Thoracic aorta (tissue), 2 donors: Measurements from ENCODE around the gene AUNIP. TPM values are rescaled to one million over a fixed set of nuclear protein-coding genes. Genes with fewer than 3 reads are reported as not detected.

Experiments used
- ATAC-seq: fragments of 150-250 bp; one replicate; pipeline ENCODE4 v1.8.0; 2017; ENCODE audit warnings: low read depth; ENCODE audit not compliant: insufficient number of reproducible peaks, low FRiP score
- DNase-seq: peaks from one replicate; pipeline ENCODE4 v3.0.0-alpha.2; 2020; ENCODE audit warnings: low spot score
- H3K27ac ChIP-seq, 2 donors: fragments of 200-600 bp; sonication (generic); 1 replicate in 1 of 2; 2 replicates in 1 of 2; pipeline ENCODE4 v1.5.1; 2016; ENCODE audit warnings: mild to moderate bottlenecking in 2 of 2, moderate library complexity in 2 of 2
- H3K27me3 ChIP-seq: fragments of 200-600 bp; sonication (generic); replicated peaks from 2 replicates; pipeline ENCODE4 v1.6.0; 2016; ENCODE audit warnings: mild to moderate bottlenecking; ENCODE audit not compliant: insufficient read depth
- H3K36me3 ChIP-seq: fragments of 200-600 bp; sonication (generic); one replicate; pipeline ENCODE4 v1.5.1; 2016
- H3K4me1 ChIP-seq, 2 donors: fragments of 200-600 bp; sonication (generic); 1 replicate in 1 of 2; 2 replicates in 1 of 2; pipeline versions ENCODE4 v1.5.1 to v1.6.0; 2016; ENCODE audit warnings: low read depth in 2 of 2, mild to moderate bottlenecking in 1 of 2; ENCODE audit not compliant: control insufficient read depth in 1 of 2
- H3K4me3 ChIP-seq: fragments of 200-600 bp; sonication (generic); 2 replicates; pipeline ENCODE4 v1.5.1; 2016; ENCODE audit warnings: mild to moderate bottlenecking
- H3K9me3 ChIP-seq: fragments of 200-600 bp; sonication (generic); 2 replicates; pipeline ENCODE4 v1.5.1; 2016
- CTCF ChIP-seq: fragments of 200-600 bp; sonication (generic); IDR thresholded peaks from one replicate; pipeline ENCODE4 v1.5.1; 2019; ENCODE audit warnings: antibody characterized with exemption
- total RNA-seq, 2 donors: library from RNA; depleted of rRNA; stranded (reverse); fragments of >200 nt; gene quantifications; one replicate each; pipeline versions ENCODE4 v1.1.0 to v1.2.3, GENCODE V29; 2016

The AUNIP gene
- total RNA-seq, 2 donors from 2014 or later: not detected

- no peak overlapping the region for H3K27ac ChIP-seq
- peaks cover 28% of the 10 kb centered on the region for H3K36me3 ChIP-seq
- no peak overlapping the region for H3K4me3 ChIP-seq
- no peaks in the 10 kb centered on the region for H3K9me3 ChIP-seq
- H3K27me3 ChIP-seq: no peaks in the 10 kb centered on the region
- DNase-seq (no peak), ATAC-seq (no peak)
- no peak for TF ChIP-seq CTCF
- peaks cover 19 to 38% of the 10 kb centered on the region in 2 donors for H3K4me1 ChIP-seq
Observed at GRCh38 chr1:25817840-25818501, 41.3 kb downstream of the AUNIP start.

- no peaks in the 10 kb centered on the region for H3K9me3 ChIP-seq
- DNase-seq (no peak), ATAC-seq (no peak)
- no peak overlapping the region for H3K27ac ChIP-seq
- no peak overlapping the region for H3K4me3 ChIP-seq
- TF ChIP-seq CTCF: no peak
- H3K27me3 ChIP-seq: no peaks in the 10 kb centered on the region
- peaks cover 9 to 21% of the 10 kb centered on the region in 2 donors for H3K4me1 ChIP-seq
- peaks cover 41% of the 10 kb centered on the region for H3K36me3 ChIP-seq
Observed at GRCh38 chr1:25816112-25816718, 43.0 kb downstream of the AUNIP start.

- peaks cover 7 to 15% of the 10 kb centered on the region in 2 donors for H3K4me1 ChIP-seq
- no peak for ATAC-seq
- no peaks in the 10 kb centered on the region for H3K27me3 ChIP-seq
- no peak for TF ChIP-seq CTCF
- no peak overlapping the region for H3K4me3 ChIP-seq
- no peak overlapping the region for H3K27ac ChIP-seq
- H3K36me3 ChIP-seq: peaks cover 41% of the 10 kb centered on the region
- DNase-seq: no peak
- no peaks in the 10 kb centered on the region for H3K9me3 ChIP-seq
Observed at GRCh38 chr1:25815208-25816111, 43.8 kb downstream of the AUNIP start.

GRCh38 chr1:25814549-25815087, 44.6 kb downstream of the AUNIP start:
- Histone ChIP-seq H3K27me3 (no peaks in the 10 kb centered on the region), H3K36me3 (peaks cover 44% of the 10 kb centered on the region), H3K4me3 (no peak overlapping the region), H3K9me3 (no peaks in the 10 kb centered on the region), H3K27ac (no peak overlapping the region), H3K4me1 (peaks cover 7 to 15% of the 10 kb centered on the region in 2 donors)
- DNase-seq: no peak
- no peak for ATAC-seq
- no peak for TF ChIP-seq CTCF
